ENCODE measurements around the gene STK4.
A peak's percentile ranks its signal among the peaks of the same experiment; 100 is the strongest.
"Not testable (repeated sequence)": the region's sequence is repeated elsewhere in the genome, so short reads cannot be mapped to it uniquely, and the experiment has no call there.

Gene STK4

DNA sequence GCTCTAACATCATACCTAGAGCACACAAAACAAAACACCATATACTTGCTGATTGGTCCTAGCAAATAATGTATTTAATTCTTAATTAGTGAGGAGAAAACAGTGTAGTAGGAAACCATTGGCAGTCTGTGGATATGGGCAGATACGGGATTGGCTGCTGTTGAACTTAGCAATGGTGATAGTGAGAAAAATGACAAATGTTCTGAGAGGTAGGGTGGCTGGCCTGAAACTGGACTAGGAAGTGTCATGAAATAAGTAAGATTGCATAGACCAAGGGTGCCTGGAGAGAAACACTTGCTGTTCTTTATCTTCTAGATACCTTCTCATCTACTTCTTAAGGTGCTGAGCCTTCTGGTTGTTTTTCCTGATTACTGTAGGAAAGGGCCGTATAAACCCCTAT, 56.8 kb downstream of the STK4 start:
- H3K27ac ChIP-seq (ENCODE audit: low read depth, low read length); H3K79me2 ChIP-seq (ENCODE audit: control insufficient read depth, insufficient read depth, low read length, unreplicated experiment); H3K4me3 ChIP-seq (ENCODE audit: low read depth, low read length); H3K27me3 ChIP-seq (ENCODE audit: insufficient read depth, low read length); H3K4me1 ChIP-seq (ENCODE audit: control insufficient read depth, insufficient read depth, low read length, unreplicated experiment); H2AFZ ChIP-seq (ENCODE audit: low read length, unreplicated experiment): not testable (repeated sequence)
- peaks cover 12% of the 10 kb centered on the region; the same call in 1 of the 2 replicates for H3K36me3 ChIP-seq (ENCODE audit: insufficient read depth, low read length)

DNA sequence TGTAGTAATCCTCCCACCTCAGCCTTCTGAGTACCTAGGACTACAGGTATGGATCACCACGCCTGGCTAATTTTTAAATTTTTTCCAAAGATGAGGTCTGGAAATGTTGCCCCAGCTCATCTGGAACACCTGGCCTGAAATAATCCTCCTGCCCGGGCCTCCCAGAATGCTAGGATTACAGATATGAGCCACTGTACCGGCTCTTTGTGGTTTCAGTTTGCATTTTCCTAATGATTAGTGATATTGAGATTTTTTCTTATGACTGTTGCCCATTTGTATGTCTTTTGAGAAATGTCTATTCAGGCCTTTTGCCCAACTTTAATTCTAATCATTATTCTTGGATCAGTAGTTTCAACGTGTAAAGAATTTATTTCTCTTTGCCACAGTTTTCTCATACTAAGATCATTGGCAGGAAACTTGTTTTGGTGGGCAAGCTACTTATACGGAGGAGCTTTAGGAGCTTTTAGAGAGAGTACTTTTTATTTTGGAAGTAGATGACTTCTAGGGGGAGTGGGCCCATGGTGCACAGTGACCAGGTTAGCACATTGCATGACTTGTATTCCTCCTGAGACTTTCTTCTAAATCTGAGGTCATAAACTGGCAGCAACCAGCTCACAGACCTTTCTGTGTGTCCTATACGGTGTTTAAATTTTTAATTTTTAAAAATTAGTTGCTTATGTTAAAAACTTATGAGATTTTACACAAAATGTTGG, 62.3 kb downstream of the STK4 start:
- no peak overlapping the region for H2AFZ ChIP-seq (ENCODE audit: low read length, unreplicated experiment)
- no peaks in the 10 kb centered on the region for H3K4me1 ChIP-seq (ENCODE audit: control insufficient read depth, insufficient read depth, low read length, unreplicated experiment)
- peaks cover 11% of the 10 kb centered on the region; the same call in 1 of the 2 replicates for H3K36me3 ChIP-seq (ENCODE audit: insufficient read depth, low read length)
- no peaks in the 10 kb centered on the region for H3K79me2 ChIP-seq (ENCODE audit: control insufficient read depth, insufficient read depth, low read length, unreplicated experiment)
- H3K4me3 ChIP-seq (ENCODE audit: low read depth, low read length) = no peak overlapping the region
- no peak overlapping the region for H3K27ac ChIP-seq (ENCODE audit: low read depth, low read length)
- no peaks in the 10 kb centered on the region for H3K27me3 ChIP-seq (ENCODE audit: insufficient read depth, low read length)

DNA sequence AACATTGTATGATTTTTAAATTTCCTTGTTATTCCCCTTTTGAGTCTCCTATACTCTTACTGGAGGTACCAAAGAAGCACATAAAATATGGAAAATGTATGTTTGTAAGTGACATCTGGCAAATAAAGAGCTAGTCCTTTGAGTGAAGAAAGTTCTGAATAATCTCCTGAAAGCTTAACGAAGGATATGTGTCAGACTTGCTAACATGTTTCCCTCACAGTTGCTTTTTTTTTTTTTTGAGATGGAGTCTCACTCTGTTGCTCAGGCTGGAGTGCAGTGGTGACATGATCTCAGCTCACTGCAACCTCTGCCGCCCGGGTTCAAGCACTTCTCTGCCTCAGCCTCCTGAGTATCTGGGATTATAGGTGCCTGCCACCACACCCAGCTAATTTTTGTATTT, 63.6 kb downstream of the STK4 start:
- no peaks in the 10 kb centered on the region for H3K27me3 ChIP-seq (ENCODE audit: insufficient read depth, low read length)
- H3K79me2 ChIP-seq (ENCODE audit: control insufficient read depth, insufficient read depth, low read length, unreplicated experiment) = no peaks in the 10 kb centered on the region
- H3K4me3 ChIP-seq (ENCODE audit: low read depth, low read length) = no peak overlapping the region
- H2AFZ ChIP-seq (ENCODE audit: low read length, unreplicated experiment) = no peak overlapping the region
- no peak overlapping the region for H3K27ac ChIP-seq (ENCODE audit: low read depth, low read length)
- H3K4me1 ChIP-seq (ENCODE audit: control insufficient read depth, insufficient read depth, low read length, unreplicated experiment) = no peaks in the 10 kb centered on the region
- H3K36me3 ChIP-seq (ENCODE audit: insufficient read depth, low read length) = peaks cover 10% of the 10 kb centered on the region; the same call in 1 of the 2 replicates

DNA sequence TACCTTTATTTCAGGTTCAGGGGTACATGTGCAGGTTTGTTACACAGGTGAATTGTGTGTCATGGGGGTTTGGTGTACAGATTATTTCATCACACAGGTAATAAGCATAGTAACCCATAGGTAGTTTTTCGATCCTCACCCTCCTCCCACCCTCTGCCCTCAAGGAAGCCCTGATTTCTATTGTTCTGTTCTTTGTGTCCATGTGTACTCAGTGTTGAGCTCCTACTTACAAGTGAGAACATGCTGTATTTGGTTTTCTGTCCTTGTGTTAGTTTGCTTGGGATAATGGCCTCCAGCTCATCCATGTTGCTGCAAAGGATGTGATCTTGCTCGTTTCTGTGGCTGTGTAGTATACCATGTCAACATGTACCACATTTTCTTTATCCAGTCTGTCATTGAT, 66.0 kb downstream of the STK4 start:
- H3K4me1 ChIP-seq (ENCODE audit: control insufficient read depth, insufficient read depth, low read length, unreplicated experiment) = peaks cover 20% of the 10 kb centered on the region

DNA sequence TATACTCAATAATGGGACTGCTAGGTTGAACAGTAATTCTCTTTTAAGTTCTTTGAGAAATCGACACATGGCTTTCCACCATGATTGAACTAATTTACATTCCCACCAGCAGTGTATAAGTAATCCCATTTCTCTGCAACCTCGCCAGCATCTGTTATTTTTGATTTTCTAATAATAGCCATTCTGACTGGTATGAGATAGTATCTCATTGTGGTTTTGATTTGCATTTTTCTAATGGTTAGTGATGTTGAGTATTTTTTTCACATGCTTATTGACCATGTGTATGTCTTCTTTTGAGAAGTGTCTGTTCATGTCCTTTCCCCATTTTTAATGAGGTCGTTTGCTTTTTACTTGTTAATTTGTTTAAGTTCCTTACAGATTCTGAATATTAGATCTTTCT, 66.5 kb downstream of the STK4 start:
- no peaks in the 10 kb centered on the region for H3K36me3 ChIP-seq (ENCODE audit: insufficient read depth, low read length)
- H3K27ac ChIP-seq (ENCODE audit: low read depth, low read length) = no peak overlapping the region
- H3K27me3 ChIP-seq (ENCODE audit: insufficient read depth, low read length) = no peaks in the 10 kb centered on the region
- H2AFZ ChIP-seq (ENCODE audit: low read length, unreplicated experiment) = no peak overlapping the region
- no peaks in the 10 kb centered on the region for H3K79me2 ChIP-seq (ENCODE audit: control insufficient read depth, insufficient read depth, low read length, unreplicated experiment)
- H3K4me1 ChIP-seq (ENCODE audit: control insufficient read depth, insufficient read depth, low read length, unreplicated experiment) = peaks cover 25% of the 10 kb centered on the region
- H3K4me3 ChIP-seq (ENCODE audit: low read depth, low read length) = no peak overlapping the region

More for the DNA sequence above, 66.0 kb downstream of the STK4 start:
- H2AFZ ChIP-seq (ENCODE audit: low read length, unreplicated experiment) = no peak overlapping the region
- H3K27me3 ChIP-seq (ENCODE audit: insufficient read depth, low read length) = no peaks in the 10 kb centered on the region
- H3K36me3 ChIP-seq (ENCODE audit: insufficient read depth, low read length) = no peaks in the 10 kb centered on the region
- H3K4me3 ChIP-seq (ENCODE audit: low read depth, low read length) = no peak overlapping the region
- H3K79me2 ChIP-seq (ENCODE audit: control insufficient read depth, insufficient read depth, low read length, unreplicated experiment) = no peaks in the 10 kb centered on the region
- no peak overlapping the region for H3K27ac ChIP-seq (ENCODE audit: low read depth, low read length)

DNA sequence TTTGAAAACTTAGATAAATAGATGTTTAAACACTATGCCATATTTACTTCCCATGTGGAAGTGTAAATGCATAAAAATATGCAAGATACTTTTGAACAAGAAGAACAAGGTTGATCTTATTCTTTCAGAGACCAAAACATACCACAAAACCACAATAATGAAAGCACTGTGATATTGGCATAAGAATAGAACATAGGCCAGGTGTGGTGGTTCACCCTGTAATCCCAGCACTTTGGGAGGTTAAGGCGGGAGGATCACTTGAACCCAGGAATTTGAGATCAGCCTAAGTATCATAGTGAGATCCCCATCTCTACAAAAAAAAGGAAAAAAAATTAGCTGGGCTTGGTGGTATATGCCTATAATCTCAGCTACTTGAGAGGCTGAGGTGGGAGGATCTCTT, 68.1 kb downstream of the STK4 start:
- H2AFZ ChIP-seq (ENCODE audit: low read length, unreplicated experiment) = no peak overlapping the region
- H3K27ac ChIP-seq (ENCODE audit: low read depth, low read length) = no peak overlapping the region
- H3K4me1 ChIP-seq (ENCODE audit: control insufficient read depth, insufficient read depth, low read length, unreplicated experiment) = peaks cover 41% of the 10 kb centered on the region
- H3K79me2 ChIP-seq (ENCODE audit: control insufficient read depth, insufficient read depth, low read length, unreplicated experiment) = no peaks in the 10 kb centered on the region
- no peaks in the 10 kb centered on the region for H3K27me3 ChIP-seq (ENCODE audit: insufficient read depth, low read length)
- no peaks in the 10 kb centered on the region for H3K36me3 ChIP-seq (ENCODE audit: insufficient read depth, low read length)
- no peak overlapping the region for H3K4me3 ChIP-seq (ENCODE audit: low read depth, low read length)

DNA sequence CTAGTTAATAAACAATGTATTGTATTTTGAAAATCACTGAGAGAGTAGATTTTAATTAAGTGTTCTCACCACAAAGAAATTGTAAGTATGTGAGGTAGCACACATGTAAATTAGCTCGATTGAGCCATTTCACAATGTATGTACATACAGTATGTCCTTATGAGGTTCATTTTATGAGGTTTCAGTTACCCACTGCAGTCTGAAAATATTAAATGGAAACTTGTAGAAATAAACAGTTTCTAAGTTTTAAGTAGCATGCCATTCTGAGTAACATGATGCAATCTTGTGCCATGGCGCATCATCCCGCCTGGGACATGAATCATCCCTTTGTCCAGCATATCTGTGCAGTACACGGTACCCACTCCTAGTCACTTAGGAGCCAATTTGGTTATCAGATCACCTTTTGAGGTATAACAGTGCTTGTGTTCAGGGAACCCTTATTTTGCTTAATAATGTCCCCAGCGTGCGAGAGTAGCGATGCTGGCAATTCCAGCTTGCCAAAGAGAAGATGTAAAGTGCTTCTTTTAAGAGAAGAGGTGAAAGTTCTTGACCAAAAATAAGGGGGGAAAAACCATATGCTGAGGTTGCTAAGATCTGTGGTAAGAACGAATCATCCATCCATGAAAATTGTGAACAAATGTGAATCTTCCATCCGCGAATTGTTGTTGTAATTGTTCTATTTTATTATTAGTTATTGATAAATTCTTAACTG, 69.9 kb downstream of the STK4 start:
- 0 out of 2 replicates have a peak, but pooled peaks cover 7% of the 10 kb centered on the region for H3K36me3 ChIP-seq (ENCODE audit: insufficient read depth, low read length)
- H3K27ac ChIP-seq (ENCODE audit: low read depth, low read length) = peak overlapping the region; percentile 73
- H3K4me1 ChIP-seq (ENCODE audit: control insufficient read depth, insufficient read depth, low read length, unreplicated experiment) = peaks cover 48% of the 10 kb centered on the region
- H3K27me3 ChIP-seq (ENCODE audit: insufficient read depth, low read length) = no peaks in the 10 kb centered on the region
- H3K4me3 ChIP-seq (ENCODE audit: low read depth, low read length) = no peak overlapping the region; the same call in 1 of the 2 replicates
- H2AFZ ChIP-seq (ENCODE audit: low read length, unreplicated experiment) = no peak overlapping the region
- H3K79me2 ChIP-seq (ENCODE audit: control insufficient read depth, insufficient read depth, low read length, unreplicated experiment) = peaks cover 2% of the 10 kb centered on the region

DNA sequence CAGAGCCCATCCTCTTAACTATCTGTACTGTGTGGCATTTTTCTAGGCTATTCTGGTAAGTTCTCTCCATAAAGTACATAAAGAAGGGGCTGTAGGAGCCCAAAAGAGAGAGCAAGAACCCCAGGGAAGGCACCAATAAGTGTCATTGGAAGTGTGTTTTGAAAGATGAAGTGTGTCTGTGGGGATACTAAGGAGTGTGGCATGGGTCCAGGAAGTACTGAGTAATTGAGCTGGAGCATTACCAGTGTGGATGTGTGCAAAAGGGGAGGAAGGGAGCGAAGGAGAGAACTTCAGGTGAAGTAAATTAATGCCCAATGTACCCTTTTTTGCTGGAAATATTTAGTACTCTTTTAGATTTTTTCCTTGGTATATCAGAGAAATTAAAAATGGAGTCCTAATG, 70.7 kb downstream of the STK4 start:
- peaks cover 57% of the 10 kb centered on the region for H3K4me1 ChIP-seq (ENCODE audit: control insufficient read depth, insufficient read depth, low read length, unreplicated experiment)
- peak overlapping the region; percentile 73 for H3K27ac ChIP-seq (ENCODE audit: low read depth, low read length)
- no peaks in the 10 kb centered on the region for H3K27me3 ChIP-seq (ENCODE audit: insufficient read depth, low read length)
- peaks cover 3% of the 10 kb centered on the region for H3K79me2 ChIP-seq (ENCODE audit: control insufficient read depth, insufficient read depth, low read length, unreplicated experiment)
- 0 out of 2 replicates have a peak, but pooled peaks cover 7% of the 10 kb centered on the region for H3K36me3 ChIP-seq (ENCODE audit: insufficient read depth, low read length)
- H2AFZ ChIP-seq (ENCODE audit: low read length, unreplicated experiment) = no peak overlapping the region
- no peak overlapping the region for H3K4me3 ChIP-seq (ENCODE audit: low read depth, low read length)

DNA sequence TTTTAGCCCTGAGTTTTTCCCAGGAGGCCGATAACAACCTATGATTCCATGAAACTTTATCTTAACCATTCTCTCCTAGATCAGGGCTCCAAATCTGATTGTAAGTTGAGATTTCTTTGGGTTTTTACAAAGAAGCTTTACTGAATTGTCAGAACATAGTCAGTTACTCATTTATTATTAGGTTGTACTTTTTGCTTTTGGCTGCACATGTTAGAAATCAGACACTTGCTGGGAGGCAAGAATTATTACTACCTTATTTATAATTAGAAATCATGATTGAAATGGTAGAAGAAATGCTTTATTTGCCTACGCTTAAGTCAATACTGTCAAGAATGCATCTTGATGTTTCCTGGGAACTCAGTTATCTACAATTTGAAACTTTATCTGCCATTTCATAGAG, 71.3 kb downstream of the STK4 start:
- Histone ChIP-seq H3K4me3 (ENCODE audit: low read depth, low read length) (no peak overlapping the region), H3K79me2 (ENCODE audit: control insufficient read depth, insufficient read depth, low read length, unreplicated experiment) (peaks cover 3% of the 10 kb centered on the region), H3K27ac (ENCODE audit: low read depth, low read length) (peak overlapping the region; percentile 73), H3K36me3 (ENCODE audit: insufficient read depth, low read length) (0 out of 2 replicates have a peak, but pooled peaks cover 7% of the 10 kb centered on the region), H3K4me1 (ENCODE audit: control insufficient read depth, insufficient read depth, low read length, unreplicated experiment) (peaks cover 62% of the 10 kb centered on the region), H3K27me3 (ENCODE audit: insufficient read depth, low read length) (no peaks in the 10 kb centered on the region), H2AFZ (ENCODE audit: low read length, unreplicated experiment) (no peak overlapping the region)

DNA sequence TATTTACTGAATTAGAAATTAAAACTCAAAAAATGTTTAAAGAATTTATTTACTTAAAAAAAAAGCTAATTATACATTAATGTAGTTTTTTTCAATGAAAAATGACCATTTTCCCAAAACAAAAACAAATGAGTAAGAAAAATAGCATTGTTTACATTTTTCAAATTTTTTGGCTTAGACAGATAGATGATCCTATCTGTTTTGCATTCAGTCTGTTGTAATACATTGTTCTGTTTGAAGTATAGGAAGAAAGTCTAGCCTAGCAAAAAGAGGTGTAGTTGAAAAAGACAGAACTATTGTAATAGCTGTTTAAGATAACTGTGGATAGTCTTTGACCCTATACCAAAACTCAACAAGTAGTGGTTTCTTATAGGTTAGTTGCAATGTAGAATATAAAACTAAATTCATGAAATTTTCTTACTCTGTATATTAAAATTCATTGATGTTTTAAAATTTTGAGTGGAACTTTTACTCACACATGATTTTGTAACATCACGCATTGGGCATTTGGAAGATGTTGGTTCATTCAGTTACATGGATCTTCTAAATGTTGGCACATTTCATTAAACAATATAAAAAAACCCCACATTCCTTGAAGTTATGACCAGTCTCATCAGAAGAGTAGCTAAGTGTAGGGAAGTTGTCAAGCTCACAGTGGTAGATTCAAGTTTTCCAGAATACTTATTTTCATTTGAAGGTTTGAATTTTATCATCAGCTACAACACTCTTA, 72.6 kb downstream of the STK4 start:
- Histone ChIP-seq H3K27me3 (ENCODE audit: insufficient read depth, low read length) (no peaks in the 10 kb centered on the region), H3K79me2 (ENCODE audit: control insufficient read depth, insufficient read depth, low read length, unreplicated experiment) (peaks cover 3% of the 10 kb centered on the region), H3K4me3 (ENCODE audit: low read depth, low read length) (no peak overlapping the region), H2AFZ (ENCODE audit: low read length, unreplicated experiment) (no peak overlapping the region), H3K36me3 (ENCODE audit: insufficient read depth, low read length) (0 out of 2 replicates have a peak, but pooled peaks cover 7% of the 10 kb centered on the region), H3K27ac (ENCODE audit: low read depth, low read length) (peak overlapping the region; percentile 51), H3K4me1 (ENCODE audit: control insufficient read depth, insufficient read depth, low read length, unreplicated experiment) (peaks cover 65% of the 10 kb centered on the region)
